GM12891 (cell line): ENCODE results near the gene CBX2.

Source experiments
- POLR2A ChIP-seq: IDR thresholded peaks from 2 replicates; pipeline ENCODE4 v1.6.1; 2011; ENCODE audit warnings: low read depth, low read length, control low read depth
- POLR2AphosphoS5 ChIP-seq: IDR thresholded peaks from 2 replicates; pipeline ENCODE4 v1.6.1; 2011; ENCODE audit warnings: low read depth, low read length, control low read depth
- TAF1 ChIP-seq: IDR thresholded peaks from 2 replicates; pipeline ENCODE4 v1.6.1; 2011; ENCODE audit warnings: low read depth, low read length, control low read depth

GRCh38 chr17:79802039-79802735 is 24.2 kb downstream of the CBX2 start:
- no peak for TF ChIP-seq POLR2A
- no peak for TF ChIP-seq POLR2AphosphoS5
- no peak for TF ChIP-seq TAF1
